K562 (cell line): ENCODE results near the gene TMEM150A. TPM values are rescaled to one million over a fixed set of nuclear protein-coding genes. Genes with fewer than 3 reads are reported as not detected.

Experiments used
- ATAC-seq: fragments of 200-7000 bp; cut with Tn5 transposase; 3 replicates; pipeline ENCODE4 v1.9.1; 2020; ENCODE audit warnings: moderate library complexity
- BruUV-seq: library from RNA; stranded (reverse); fragments of 400-500 nt; replicated peaks from 2 replicates; lab custom pipeline; 2021; lab: Mats Ljungman, UMichigan
- CTCF ChIA-PET: fragments of 300-600 bp; formaldehyde crosslinking; extraction: SDS; loops from one replicate; lab custom pipeline; 2021; ENCODE audit warnings: low intra/inter-chr PET ratio; lab: Yijun Ruan, JAX
- POLR2A ChIA-PET: fragments of 300-600, 350-650 bp; sonication (Branson Sonifier 250); formaldehyde crosslinking; extraction: SDS; loops from one replicate; lab custom pipeline; 2021; ENCODE audit warnings: antibody characterized with exemption, inconsistent platforms; lab: Yijun Ruan, JAX
- DNase-seq, 4 experiments: peaks; one replicate each; pipeline versions ENCODE4 v3.0.0 to v3.0.0-alpha.2; 2011 to 2018; ENCODE audit warnings: low spot score in 3 of 4, mixed read lengths in 3 of 4; ENCODE audit errors: extremely low read depth in 1 of 4
- FAIRE-seq: peaks from 2 replicates; lab custom pipeline; 2011; peaks lifted over from hg19 to GRCh38; lab: Jason Lieb, UNC
- H2AFZ ChIP-seq: 2 replicates; pipeline ENCODE4 v1.6.0; 2011; ENCODE audit warnings: low read depth, low read length, control low read depth, inconsistent platforms
- H3K27ac ChIP-seq: fragments of 200-600 bp; 3 replicates; pipeline ENCODE4 v1.8.0; 2011; ENCODE audit warnings: low read depth, mild to moderate bottlenecking, control low read depth, inconsistent platforms, low read length, moderate library complexity, mixed read lengths; ENCODE audit errors: extremely low read depth
- H3K27me3 ChIP-seq, 2 experiments: fragments of 300-600 bp in 1 of 2; 2 replicates in 1 of 2; 3 replicates in 1 of 2; pipeline versions ENCODE4 v1.6.0 to v1.8.0; 2011; ENCODE audit warnings: inconsistent platforms in 2 of 2, low read length in 2 of 2, mild to moderate bottlenecking in 1 of 2, mixed read lengths in 1 of 2, moderate library complexity in 1 of 2; ENCODE audit not compliant: control insufficient read depth in 2 of 2, insufficient read depth in 2 of 2
- H3K36me3 ChIP-seq: fragments of 300-600 bp; 3 replicates; pipeline ENCODE4 v1.8.0; 2011; ENCODE audit warnings: mild to moderate bottlenecking, low read length, inconsistent platforms; ENCODE audit not compliant: control insufficient read depth, insufficient read depth
- H3K4me1 ChIP-seq, 2 experiments: fragments of 200-600 bp in 1 of 2; replicated peaks in 1 of 2; 2 replicates in 1 of 2; 3 replicates in 1 of 2; pipeline versions ENCODE4 v1.5.1 to v1.8.0; 2011; ENCODE audit warnings: inconsistent platforms in 2 of 2, low read length in 2 of 2, mild to moderate bottlenecking in 1 of 2, mixed read lengths in 1 of 2, moderate library complexity in 1 of 2; ENCODE audit not compliant: control insufficient read depth in 2 of 2, insufficient read depth in 2 of 2
- H3K4me2 ChIP-seq: 2 replicates; pipeline ENCODE4 v1.6.1; 2011; ENCODE audit warnings: low read length, control low read depth, inconsistent platforms, mixed read lengths; ENCODE audit not compliant: insufficient read depth
- H3K4me3 ChIP-seq: fragments of 200-600 bp; sonication (generic), shearing (Covaris generic); 2 replicates; pipeline ENCODE4 v1.5.1; 2016; ENCODE audit warnings: control low read depth, inconsistent platforms
- H3K79me2 ChIP-seq: fragments of 200-600 bp; 3 replicates; pipeline ENCODE4 v1.8.0; 2011; ENCODE audit warnings: low read length, inconsistent platforms; ENCODE audit not compliant: control insufficient read depth, insufficient read depth
- H3K9ac ChIP-seq, 2 experiments: 2 replicates each; pipeline versions ENCODE4 v1.6.0 to v1.6.1; 2011; ENCODE audit warnings: low read depth in 2 of 2, low read length in 2 of 2, control low read depth in 1 of 2, inconsistent platforms in 1 of 2, mild to moderate bottlenecking in 1 of 2, mixed read lengths in 1 of 2; ENCODE audit not compliant: insufficient read depth in 1 of 2
- H3K9me1 ChIP-seq: one replicate; pipeline ENCODE4 v1.6.0; 2011; ENCODE audit warnings: inconsistent platforms, mild to moderate bottlenecking, low read length, moderate library complexity; ENCODE audit not compliant: control insufficient read depth, insufficient read depth
- H3K9me3 ChIP-seq: replicated peaks from 2 replicates; pipeline ENCODE4 v1.5.1; 2011; ENCODE audit warnings: low read depth, low read length, inconsistent platforms; ENCODE audit not compliant: control insufficient read depth, insufficient read depth
- H4K20me1 ChIP-seq: replicated peaks from 2 replicates; pipeline ENCODE4 v1.6.1; 2011; ENCODE audit warnings: low read length, inconsistent platforms, mixed read lengths; ENCODE audit not compliant: control insufficient read depth, insufficient read depth
- ZBTB17 ChIP-seq: fragments of 450-650 bp; formaldehyde crosslinking; IDR thresholded peaks from 2 replicates; pipeline ENCODE4 v1.4.0; 2020; ENCODE audit warnings: mild to moderate bottlenecking
- ZKSCAN8 ChIP-seq: fragments of 200-800 bp; sonication (Bioruptor generic); IDR thresholded peaks from 2 replicates; pipeline ENCODE4 v1.6.1; 2016; ENCODE audit warnings: missing genetic modification characterization, missing compliant biosample characterization
- ZNF174 ChIP-seq: fragments of 250-450 bp; sonication (Bioruptor Pico); IDR thresholded peaks from 2 replicates; pipeline ENCODE4 v1.4.0; 2020; ENCODE audit warnings: mild to moderate bottlenecking
- ZNF384 ChIP-seq: IDR thresholded peaks from 2 replicates; pipeline ENCODE4 v1.6.1; 2012; ENCODE audit warnings: low read depth, low read length, improper control_type of control experiment
- WGBS: fragments of 100-300 bp; shearing (Covaris generic); methylation state at CpG from one replicate; pipeline ENCODE4 v1.1.6; 2016; ENCODE audit warnings: low coverage, mixed read lengths; ENCODE audit not compliant: insufficient coverage; ENCODE audit errors: missing lambda C conversion rate; 5-methylcytosine and 5-hydroxymethylcytosine counted together
- in situ Hi-C: fragments of 300-500 bp; cut with MboI; formaldehyde crosslinking; loops from 4 replicates; pipeline ENCODE4 v1.15.0; 2018; ENCODE audit warnings: inconsistent platforms, mixed read lengths
- intact Hi-C: fragments of 100-400 bp; cut with micrococcal nuclease; formaldehyde crosslinking; loops from 2 replicates; pipeline ENCODE4 v1.14.2; 2022
- polyA plus RNA-seq, 8 experiments: library from polyadenylated mRNA; depleted of rRNA in 4 of 8; stranded (reverse) in 5 of 8; unstranded in 3 of 8; fragments of >200 nt; fragmentation: Nextera tagmentation in 2 of 8; fragmentation: Illumina TruSeq in 1 of 8; extraction: Ambion mirVana in 2 of 8; extraction: Trizol in 1 of 8; gene quantifications; 2 replicates each; pipeline versions ENCODE4 v1.2.1 to v1.2.3, GENCODE V29; 2011 to 2014; ENCODE audit warnings: inconsistent platforms in 1 of 8, missing spikeins in 1 of 8
- total RNA-seq, 7 experiments: library from RNA; depleted of rRNA in 6 of 7; stranded (reverse); fragments of >200 nt in 6 of 7; fragmentation: Illumina TruSeq in 2 of 7; extraction: Trizol in 2 of 7; gene quantifications; 2 replicates each; pipeline versions ENCODE4 v1.2.1 to v1.2.3, GENCODE V29; 2011 to 2021; ENCODE audit warnings: low replicate concordance in 1 of 7
- TF ChIP-seq, protein P1 (sequence below): fragments of 250-450 bp; sonication (Bioruptor Pico); IDR thresholded peaks from 2 replicates; pipeline ENCODE4 v1.5.0; 2021; ENCODE audit warnings: mild to moderate bottlenecking, borderline replicate concordance

The TMEM150A gene
- total and polyA plus RNA-seq, 9 of the 15 experiments (the other 6 are each of a cell fraction or from before 2014, with no cell fraction given), result 3.9 to 17.1 (median 8.4) TPM

DNA sequence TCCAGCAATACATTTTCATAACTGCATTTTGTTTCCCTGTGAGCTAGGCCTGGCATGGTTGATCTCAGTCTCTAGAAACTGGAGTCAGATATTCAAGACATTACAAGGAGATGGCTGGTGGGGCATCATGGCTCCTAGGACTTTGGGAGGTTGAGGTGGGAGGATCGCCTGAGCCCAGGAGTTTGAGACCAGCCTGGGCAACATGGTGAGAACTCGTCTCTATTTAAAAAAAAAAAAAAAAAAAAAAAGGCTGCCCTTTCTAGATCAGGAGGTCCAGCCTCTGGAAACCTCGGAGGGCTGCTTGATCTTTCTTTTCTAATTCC is 25.5 kb downstream of the TMEM150A start:
- Histone ChIP-seq H4K20me1 (no peaks in the 10 kb centered on the region), H3K79me2 (peaks cover 30% of the 10 kb centered on the region), H3K4me3 (peak overlapping the region; percentile 48; the same call in 1 of the 2 replicates), H3K9me1 (no peaks in the 10 kb centered on the region), H3K27ac (peak overlapping the region; percentile 81; the same call in 2 of the 3 replicates), H3K9ac (peak overlapping the region in 1 of 2 experiments; percentile 77; a peak in 3 of 4 replicates), H3K9me3 (no peaks in the 10 kb centered on the region), H3K27me3 (no peaks in the 10 kb centered on the region), H3K4me1 (peaks cover 19 to 30% of the 10 kb centered on the region in 2 experiments), H3K36me3 (peaks cover 17% of the 10 kb centered on the region; the same call in 2 of the 3 replicates), H3K4me2 (peak overlapping the region; percentile 87), H2AFZ (peak overlapping the region; percentile 90)
- 20% methylated on average over 3 of the region's 3 CpGs for WGBS
- intact Hi-C loops, result loop anchor here (5.0 kb wide), 1 partner anchor 35 kb away; the partner anchor contains the start of gene C2orf68
- 0 out of 2 replicates have a peak, but pooled peaks have one; percentile 31 for TF ChIP-seq ZNF384
- TF ChIP-seq, protein P1, sequence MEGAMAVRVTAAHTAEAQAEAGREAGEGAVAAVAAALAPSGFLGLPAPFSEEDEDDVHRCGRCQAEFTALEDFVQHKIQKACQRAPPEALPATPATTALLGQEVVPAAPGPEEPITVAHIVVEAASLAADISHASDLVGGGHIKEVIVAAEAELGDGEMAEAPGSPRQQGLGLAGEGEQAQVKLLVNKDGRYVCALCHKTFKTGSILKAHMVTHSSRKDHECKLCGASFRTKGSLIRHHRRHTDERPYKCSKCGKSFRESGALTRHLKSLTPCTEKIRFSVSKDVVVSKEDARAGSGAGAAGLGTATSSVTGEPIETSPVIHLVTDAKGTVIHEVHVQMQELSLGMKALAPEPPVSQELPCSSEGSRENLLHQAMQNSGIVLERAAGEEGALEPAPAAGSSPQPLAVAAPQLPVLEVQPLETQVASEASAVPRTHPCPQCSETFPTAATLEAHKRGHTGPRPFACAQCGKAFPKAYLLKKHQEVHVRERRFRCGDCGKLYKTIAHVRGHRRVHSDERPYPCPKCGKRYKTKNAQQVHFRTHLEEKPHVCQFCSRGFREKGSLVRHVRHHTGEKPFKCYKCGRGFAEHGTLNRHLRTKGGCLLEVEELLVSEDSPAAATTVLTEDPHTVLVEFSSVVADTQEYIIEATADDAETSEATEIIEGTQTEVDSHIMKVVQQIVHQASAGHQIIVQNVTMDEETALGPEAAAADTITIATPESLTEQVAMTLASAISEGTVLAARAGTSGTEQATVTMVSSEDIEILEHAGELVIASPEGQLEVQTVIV, result no peak
- TF ChIP-seq ZKSCAN8, result 0 out of 2 replicates have a peak, but pooled peaks have one; percentile 8
- no peak for TF ChIP-seq ZNF174 (CRISPR knock-in tag)
- no peak for TF ChIP-seq ZBTB17 (CRISPR knock-in tag)
- POLR2A ChIA-PET, result interaction anchor here (0.6 to 3.8 kb wide), 13 partner anchors 7 to 177 kb away, joined by 3 to 23 read pairs (median 4); partner anchors contain the start of genes GGCX, RNF181 and SH2D6
- no peak for ATAC-seq
- no peak for FAIRE-seq
- BruUV-seq, result no TSS peak
- CTCF ChIA-PET, result interaction anchor here (0.6 kb wide), 1 partner anchor 11 kb away, joined by 4 read pairs; no protein-coding TSS in a partner anchor
- in situ Hi-C loops, result no loop called here
- no peak for DNase-seq
